ENCODE measurements around the gene MGRN1.

DNA sequence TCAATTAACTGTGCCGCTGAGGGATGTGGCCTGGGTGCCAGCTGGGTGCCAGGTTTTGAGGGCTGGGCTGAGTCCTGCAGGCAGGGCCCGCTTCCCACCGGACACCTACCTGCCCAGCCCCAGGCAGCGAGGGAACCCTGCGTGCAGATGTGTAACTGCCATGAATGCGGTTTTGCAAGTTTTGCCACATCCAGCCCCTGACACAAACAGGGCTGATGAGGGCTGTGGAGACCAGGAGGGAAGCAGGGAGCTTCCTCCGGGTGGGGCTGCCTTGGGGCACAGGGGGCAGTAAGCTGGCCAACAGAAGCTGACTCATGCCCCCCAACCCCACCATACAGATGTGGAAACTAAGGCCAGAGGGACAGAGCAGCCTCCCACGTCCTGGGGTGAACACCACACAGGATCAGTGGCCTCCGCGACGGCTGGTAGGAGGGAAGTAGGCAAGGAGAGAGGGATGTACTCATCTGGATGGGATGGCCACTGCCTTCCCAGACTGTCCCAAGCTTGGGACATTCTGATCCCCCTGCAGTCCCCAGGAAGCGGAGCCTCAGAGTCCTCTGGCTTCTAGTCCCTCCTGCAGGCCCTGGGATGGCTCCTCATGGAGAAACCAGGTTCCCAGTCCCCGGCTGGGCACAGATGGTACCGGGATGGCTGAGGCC lies 11.5 kb upstream of the MGRN1 start:
- TF ChIP-seq CTCF (IDR thresholded peaks at IDR 0.05; ENCODE audit: insufficient read depth, low read length) (no peak), POLR2AphosphoS5 (IDR thresholded peaks at IDR 0.05; ENCODE audit: low read depth) (0 out of 2 replicates have a peak, but pooled peaks have one; percentile 23), GABPA (IDR thresholded peaks at IDR 0.05; ENCODE audit: low read depth) (no peak)
- TF ChIP-seq, protein P1, sequence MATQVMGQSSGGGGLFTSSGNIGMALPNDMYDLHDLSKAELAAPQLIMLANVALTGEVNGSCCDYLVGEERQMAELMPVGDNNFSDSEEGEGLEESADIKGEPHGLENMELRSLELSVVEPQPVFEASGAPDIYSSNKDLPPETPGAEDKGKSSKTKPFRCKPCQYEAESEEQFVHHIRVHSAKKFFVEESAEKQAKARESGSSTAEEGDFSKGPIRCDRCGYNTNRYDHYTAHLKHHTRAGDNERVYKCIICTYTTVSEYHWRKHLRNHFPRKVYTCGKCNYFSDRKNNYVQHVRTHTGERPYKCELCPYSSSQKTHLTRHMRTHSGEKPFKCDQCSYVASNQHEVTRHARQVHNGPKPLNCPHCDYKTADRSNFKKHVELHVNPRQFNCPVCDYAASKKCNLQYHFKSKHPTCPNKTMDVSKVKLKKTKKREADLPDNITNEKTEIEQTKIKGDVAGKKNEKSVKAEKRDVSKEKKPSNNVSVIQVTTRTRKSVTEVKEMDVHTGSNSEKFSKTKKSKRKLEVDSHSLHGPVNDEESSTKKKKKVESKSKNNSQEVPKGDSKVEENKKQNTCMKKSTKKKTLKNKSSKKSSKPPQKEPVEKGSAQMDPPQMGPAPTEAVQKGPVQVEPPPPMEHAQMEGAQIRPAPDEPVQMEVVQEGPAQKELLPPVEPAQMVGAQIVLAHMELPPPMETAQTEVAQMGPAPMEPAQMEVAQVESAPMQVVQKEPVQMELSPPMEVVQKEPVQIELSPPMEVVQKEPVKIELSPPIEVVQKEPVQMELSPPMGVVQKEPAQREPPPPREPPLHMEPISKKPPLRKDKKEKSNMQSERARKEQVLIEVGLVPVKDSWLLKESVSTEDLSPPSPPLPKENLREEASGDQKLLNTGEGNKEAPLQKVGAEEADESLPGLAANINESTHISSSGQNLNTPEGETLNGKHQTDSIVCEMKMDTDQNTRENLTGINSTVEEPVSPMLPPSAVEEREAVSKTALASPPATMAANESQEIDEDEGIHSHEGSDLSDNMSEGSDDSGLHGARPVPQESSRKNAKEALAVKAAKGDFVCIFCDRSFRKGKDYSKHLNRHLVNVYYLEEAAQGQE (IDR thresholded peaks at IDR 0.05; ENCODE audit: insufficient replicate concordance, low read depth), result no peak
